Muscle layer of colon (tissue), 2 donors: ENCODE data around the gene GLE1.
"Not testable (repeated sequence)": the region's sequence is repeated elsewhere in the genome, so short reads cannot be mapped to it uniquely, and the experiment has no call there.

Experiments
- H3K27ac ChIP-seq: one replicate; pipeline ENCODE4 v1.7.0; 2013; ENCODE audit warnings: low read depth, mild to moderate bottlenecking, low read length, moderate library complexity
- H3K27me3 ChIP-seq, 2 donors: one replicate each; pipeline ENCODE4 v1.7.0; 2013; ENCODE audit warnings: low read length in 2 of 2, mild to moderate bottlenecking in 2 of 2; ENCODE audit not compliant: insufficient read depth in 2 of 2, control insufficient read depth in 1 of 2
- H3K36me3 ChIP-seq: one replicate; pipeline ENCODE4 v1.7.0; 2013; ENCODE audit warnings: mild to moderate bottlenecking, low read length; ENCODE audit not compliant: insufficient read depth
- H3K4me1 ChIP-seq: one replicate; pipeline ENCODE4 v1.7.0; 2013; ENCODE audit warnings: mild to moderate bottlenecking, low read length; ENCODE audit not compliant: insufficient read depth
- H3K4me3 ChIP-seq, 2 donors: one replicate each; pipeline ENCODE4 v1.7.0; 2013; ENCODE audit warnings: low read length in 2 of 2, low read depth in 1 of 2, mild to moderate bottlenecking in 1 of 2, moderate library complexity in 1 of 2
- H3K9ac ChIP-seq: one replicate; pipeline ENCODE4 v1.7.0; 2013; ENCODE audit warnings: low read length
- H3K9me3 ChIP-seq: one replicate; pipeline ENCODE4 v1.7.0; 2013; ENCODE audit warnings: mild to moderate bottlenecking, low read length
- donor health status: abdominal sarcoma.
- donor health status: Adenocarcinoma of cecum.

GLE1 gene

GRCh38 chr9:128575916-128576315, 71.4 kb downstream of the GLE1 start:
- Histone ChIP-seq H3K4me1 (peaks cover 6% of the 10 kb centered on the region), H3K27me3 (no peaks in the 10 kb centered on the region), H3K9me3 (no peaks in the 10 kb centered on the region), H3K9ac (no peak overlapping the region), H3K4me3 (no peak overlapping the region), H3K27ac (no peak overlapping the region), H3K36me3 (peaks cover 80% of the 10 kb centered on the region)

GRCh38 chr9:128577206-128577605, 72.7 kb downstream of the GLE1 start:
- Histone ChIP-seq H3K27me3 (no peaks in the 10 kb centered on the region), H3K27ac (no peak overlapping the region), H3K4me3 (no peak overlapping the region), H3K4me1 (peaks cover 6% of the 10 kb centered on the region), H3K9me3 (no peaks in the 10 kb centered on the region), H3K36me3 (peaks cover 89% of the 10 kb centered on the region), H3K9ac (no peak overlapping the region)

- Histone ChIP-seq H3K27ac (no peak overlapping the region), H3K36me3 (peaks cover 96% of the 10 kb centered on the region)
Observed at GRCh38 chr9:128579194-128579593, 74.7 kb downstream of the GLE1 start.

GRCh38 chr9:128580731-128581130, 76.2 kb downstream of the GLE1 start:
- no peak overlapping the region for H3K27ac ChIP-seq
- H3K9me3 ChIP-seq, result no peaks in the 10 kb centered on the region
- no peak overlapping the region for H3K4me3 ChIP-seq
- H3K9ac ChIP-seq, result no peak overlapping the region
- H3K27me3 ChIP-seq, result no peaks in the 10 kb centered on the region
- peaks cover 2% of the 10 kb centered on the region for H3K4me1 ChIP-seq
- peaks cover 96% of the 10 kb centered on the region for H3K36me3 ChIP-seq

More at GRCh38 chr9:128579194-128579593, 74.7 kb downstream of the GLE1 start:
- H3K4me1 ChIP-seq, result peaks cover 6% of the 10 kb centered on the region
- no peak overlapping the region for H3K4me3 ChIP-seq
- H3K9ac ChIP-seq, result no peak overlapping the region
- H3K9me3 ChIP-seq, result no peaks in the 10 kb centered on the region
- no peaks in the 10 kb centered on the region for H3K27me3 ChIP-seq

GRCh38 chr9:128585155-128585554, 80.6 kb downstream of the GLE1 start:
- not testable (repeated sequence) for H3K27me3 ChIP-seq, H3K4me3 ChIP-seq, H3K27ac ChIP-seq, H3K9ac ChIP-seq, H3K4me1 ChIP-seq, H3K9me3 ChIP-seq
- peaks cover 90% of the 10 kb centered on the region for H3K36me3 ChIP-seq

- not testable (repeated sequence) for H3K27me3 ChIP-seq, H3K9ac ChIP-seq, H3K27ac ChIP-seq, H3K9me3 ChIP-seq, H3K4me1 ChIP-seq, H3K4me3 ChIP-seq
- peaks cover 85% of the 10 kb centered on the region for H3K36me3 ChIP-seq
Observed at GRCh38 chr9:128586934-128587333, 82.4 kb downstream of the GLE1 start.

- peaks cover 85% of the 10 kb centered on the region for H3K36me3 ChIP-seq
- no peaks in the 10 kb centered on the region for H3K4me1 ChIP-seq
- H3K27ac ChIP-seq, result no peak overlapping the region
- no peak overlapping the region for H3K4me3 ChIP-seq
- no peaks in the 10 kb centered on the region for H3K9me3 ChIP-seq
- no peak overlapping the region for H3K9ac ChIP-seq
- no peaks in the 10 kb centered on the region for H3K27me3 ChIP-seq
Observed at GRCh38 chr9:128587453-128587852, 82.9 kb downstream of the GLE1 start.

GRCh38 chr9:128588581-128589233, 84.2 kb downstream of the GLE1 start:
- Histone ChIP-seq H3K9ac (no peak overlapping the region), H3K4me3 (no peak overlapping the region), H3K27ac (no peak overlapping the region), H3K9me3 (no peaks in the 10 kb centered on the region), H3K27me3 (no peaks in the 10 kb centered on the region), H3K4me1 (no peaks in the 10 kb centered on the region), H3K36me3 (peaks cover 84% of the 10 kb centered on the region)
